ENCODE measurements around the gene LYSMD1.

The LYSMD1 gene

GRCh38 chr1:151175863-151176262, 10.2 kb upstream of the LYSMD1 start, which contains the start of gene TMOD4:
Gene TMOD4 (minus strand): TSS chr1:151175981. CDS start chr1:151174875, 1,106 bp downstream.
- TF ChIP-seq CTCF (IDR thresholded peaks at IDR 0.05; ENCODE audit: low read depth, low read length) = peak; percentile 73
- no peak for DNase-seq
- peaks cover 40% of the 10 kb centered on the region for H3K36me3 ChIP-seq

GRCh38 chr1:151175041-151175741, 9.5 kb upstream of the LYSMD1 start:
- no peaks in the 10 kb centered on the region; the same call in 1 of the 2 replicates for H3K9me3 ChIP-seq
- H3K4me1 ChIP-seq = no peaks in the 10 kb centered on the region
- TF ChIP-seq CTCF (IDR thresholded peaks at IDR 0.05; ENCODE audit: low read depth, low read length) = no peak
- peaks cover 38% of the 10 kb centered on the region for H3K36me3 ChIP-seq
- no peak overlapping the region for H3K4me3 ChIP-seq (ENCODE audit: low read depth, low read length)
- no peaks in the 10 kb centered on the region for H3K27me3 ChIP-seq
- no peak for DNase-seq

More at GRCh38 chr1:151175863-151176262, 10.2 kb upstream of the LYSMD1 start, which contains the start of gene TMOD4:
- no peak within 1 kb of the TSS for H3K4me3 ChIP-seq (ENCODE audit: low read depth, low read length)
- H3K9me3 ChIP-seq = no peaks in the 10 kb centered on the region; the same call in 1 of the 2 replicates
- H3K27me3 ChIP-seq = no peaks in the 10 kb centered on the region
- H3K4me1 ChIP-seq = no peaks in the 10 kb centered on the region

- DNase-seq = no peak
- Histone ChIP-seq H3K27me3 (no peaks in the 10 kb centered on the region), H3K4me3 (ENCODE audit: low read depth, low read length) (no peak overlapping the region), H3K9me3 (no peaks in the 10 kb centered on the region), H3K4me1 (no peaks in the 10 kb centered on the region), H3K36me3 (peaks cover 21% of the 10 kb centered on the region)
- TF ChIP-seq CTCF (IDR thresholded peaks at IDR 0.05; ENCODE audit: low read depth, low read length) = no peak
These were observed 5.5 kb upstream of the LYSMD1 start for GRCh38 chr1:151171190-151171589.

GRCh38 chr1:151167116-151167515, 1.4 kb upstream of the LYSMD1 start:
- peak overlapping the region; percentile 89 for H3K4me3 ChIP-seq (ENCODE audit: low read depth, low read length)
- DNase-seq = no peak

GRCh38 chr1:151166505-151166956, 829 bp upstream of the LYSMD1 start:
- H3K36me3 ChIP-seq = peaks cover 13% of the 10 kb centered on the region
- H3K9me3 ChIP-seq = no peaks in the 10 kb centered on the region
- no peak for DNase-seq
- no peaks in the 10 kb centered on the region; the same call in 1 of the 2 replicates for H3K4me1 ChIP-seq
- H3K4me3 ChIP-seq (ENCODE audit: low read depth, low read length) = peak overlapping the region; percentile 89
- no peaks in the 10 kb centered on the region for H3K27me3 ChIP-seq
- TF ChIP-seq CTCF (IDR thresholded peaks at IDR 0.05; ENCODE audit: low read depth, low read length) = no peak

More at GRCh38 chr1:151167116-151167515, 1.4 kb upstream of the LYSMD1 start:
- no peaks in the 10 kb centered on the region for H3K9me3 ChIP-seq
- no peak for TF ChIP-seq CTCF (IDR thresholded peaks at IDR 0.05; ENCODE audit: low read depth, low read length)
- no peaks in the 10 kb centered on the region for H3K27me3 ChIP-seq
- H3K36me3 ChIP-seq = peaks cover 11% of the 10 kb centered on the region
- H3K4me1 ChIP-seq = no peaks in the 10 kb centered on the region; the same call in 1 of the 2 replicates

GRCh38 chr1:151165281-151165737, 393 bp downstream of the LYSMD1 start:
- Histone ChIP-seq H3K4me1 (no peaks in the 10 kb centered on the region; the same call in 1 of the 2 replicates), H3K36me3 (peaks cover 25% of the 10 kb centered on the region), H3K4me3 (ENCODE audit: low read depth, low read length) (peak overlapping the region; percentile 89), H3K27me3 (no peaks in the 10 kb centered on the region), H3K9me3 (no peaks in the 10 kb centered on the region)
- TF ChIP-seq CTCF (IDR thresholded peaks at IDR 0.05; ENCODE audit: low read depth, low read length) = no peak
- no peak for DNase-seq

All from BE2C (cell line).